Uterus (tissue), 2 donors: ENCODE results near the gene POLE.

Experiments
- CTCF ChIP-seq, 4 experiments: fragments of 200-600 bp in 2 of 4; fragments of 450-650 bp in 2 of 4; sonication (generic) in 2 of 4; IDR thresholded peaks; one replicate each; pipeline ENCODE4 v1.5.1; 2016 to 2019; ENCODE audit warnings: antibody characterized with exemption in 4 of 4, mild to moderate bottlenecking in 2 of 4, moderate library complexity in 1 of 4
- POLR2A ChIP-seq, 2 donors: fragments of 450-650 bp; IDR thresholded peaks; one replicate each; pipeline ENCODE4 v1.6.1; 2016; ENCODE audit warnings: antibody characterized with exemption in 2 of 2, mild to moderate bottlenecking in 1 of 2, moderate library complexity in 1 of 2

DNA sequence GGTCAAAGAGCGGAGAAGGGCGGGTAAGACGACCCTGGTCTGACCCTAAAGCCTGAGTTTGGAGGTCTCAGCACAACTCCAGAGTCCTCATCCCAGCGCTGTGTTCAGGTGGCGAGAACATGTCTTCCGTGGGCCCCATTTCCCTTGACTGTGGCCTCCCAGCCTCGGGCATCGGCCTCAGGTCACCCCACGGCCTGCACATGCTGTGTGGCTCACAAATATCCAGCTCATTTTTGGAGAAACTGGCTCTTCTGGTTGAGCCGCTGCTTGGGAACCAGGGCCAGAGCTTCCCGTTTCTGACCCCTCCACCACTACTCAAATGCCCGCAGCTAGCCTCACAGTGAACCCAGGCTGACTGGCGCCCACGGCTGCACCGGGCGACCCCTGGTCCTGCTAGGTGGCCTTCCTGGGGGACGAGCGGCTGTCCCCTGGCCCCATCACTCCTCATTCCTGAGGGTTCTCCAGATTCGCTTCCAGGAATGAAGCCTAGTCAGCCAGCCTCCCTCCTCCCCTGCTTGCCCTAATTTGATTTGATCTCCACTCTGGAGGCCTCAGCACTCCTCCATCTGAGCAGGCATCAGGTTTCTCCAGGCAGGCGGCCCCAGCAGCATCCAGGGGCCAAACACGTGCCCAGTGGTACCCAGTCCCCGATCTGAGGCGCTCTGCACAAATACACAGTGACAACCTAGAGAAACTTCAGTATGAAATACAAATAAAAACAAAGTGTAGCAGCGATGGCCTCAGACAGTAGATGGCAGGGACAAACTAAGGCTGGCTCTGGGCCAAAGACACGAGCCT lies 63.9 kb downstream of the POLE start:
- TF ChIP-seq CTCF (IDR thresholded peaks at IDR 0.05) = no peak
- TF ChIP-seq POLR2A (IDR thresholded peaks at IDR 0.05) = no peak
